D721Med (cell line): ENCODE data around the gene HOXD9.

Experiments used
- DNase-seq: peaks from one replicate; pipeline ENCODE4 v3.0.0; 2011; ENCODE audit warnings: low spot score; ENCODE audit not compliant: insufficient read length
- FAIRE-seq: peaks from 2 replicates; lab custom pipeline; 2011; peaks lifted over from hg19 to GRCh38; lab: Jason Lieb, UNC
- CTCF ChIP-seq: IDR thresholded peaks from 2 replicates; pipeline ENCODE4 v1.5.1; 2012; ENCODE audit warnings: mild to moderate bottlenecking, control low read depth; ENCODE audit not compliant: insufficient read depth; ENCODE audit errors: missing control alignments

The HOXD9 gene

DNA sequence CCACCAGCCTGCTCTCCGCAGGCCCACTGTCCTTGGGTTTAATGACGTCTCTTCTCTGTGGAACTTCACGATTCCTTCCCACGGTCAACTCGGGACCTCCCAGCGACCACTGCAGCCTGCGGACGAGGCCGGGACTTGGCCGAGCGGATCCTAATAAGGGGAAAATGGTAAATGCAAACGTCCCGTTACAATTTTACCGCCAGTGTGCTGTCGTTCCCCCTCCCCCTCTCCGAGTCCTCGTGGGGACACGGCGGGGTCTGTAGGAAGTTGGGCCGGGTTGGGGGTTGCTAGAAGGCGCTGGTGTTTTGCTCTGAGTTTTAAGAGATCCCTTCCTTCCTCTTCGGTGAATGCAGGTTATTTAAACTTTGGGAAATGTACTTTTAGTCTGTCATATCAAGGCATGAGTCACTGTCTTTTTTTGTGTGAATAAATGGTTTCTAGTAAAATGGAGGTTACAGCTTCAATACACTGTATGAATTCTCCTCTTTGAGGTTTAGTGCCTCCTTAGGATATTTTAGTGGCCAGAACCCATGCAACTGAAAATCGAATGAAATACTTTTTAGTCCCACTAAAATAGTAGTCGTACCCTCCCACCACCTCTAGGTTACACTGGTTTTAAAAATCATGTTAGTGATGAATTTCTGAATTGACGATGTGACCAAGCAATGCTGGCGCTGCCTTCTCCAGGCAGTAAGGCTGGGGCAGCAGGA is 13.2 kb upstream of the HOXD9 start:
- no peak for DNase-seq
- no peak for TF ChIP-seq CTCF
- FAIRE-seq, result no peak

DNA sequence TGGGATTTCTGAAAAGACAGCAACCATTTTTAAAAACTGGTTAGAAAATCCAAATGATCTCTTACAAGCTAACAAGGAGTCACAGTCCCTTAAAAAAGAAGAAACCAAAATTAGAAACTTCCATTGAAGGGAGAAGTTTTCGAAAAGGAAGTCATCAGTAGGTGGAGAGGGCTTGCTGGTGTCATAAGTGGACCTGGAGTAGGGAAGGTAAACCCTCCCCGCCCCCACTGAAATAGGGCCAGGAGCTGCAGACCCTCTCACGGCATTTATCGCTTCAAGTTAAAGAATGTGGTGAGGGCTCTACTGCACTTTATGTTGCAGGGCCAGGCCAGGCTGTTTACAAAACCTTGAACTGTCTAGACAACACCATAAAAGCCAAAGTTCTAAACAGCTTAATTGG is 12.6 kb upstream of the HOXD9 start:
- no peak for TF ChIP-seq CTCF
- DNase-seq (no peak), FAIRE-seq (no peak)

- TF ChIP-seq CTCF, result no peak
- no peak for DNase-seq
- FAIRE-seq, result no peak
These were observed 11.9 kb upstream of the HOXD9 start for GRCh38 chr2:176110415-176111308.

- DNase-seq, result no peak
- TF ChIP-seq CTCF, result peak; percentile 83
- no peak for FAIRE-seq
These were observed 11.2 kb upstream of the HOXD9 start for GRCh38 chr2:176111309-176111663.

DNA sequence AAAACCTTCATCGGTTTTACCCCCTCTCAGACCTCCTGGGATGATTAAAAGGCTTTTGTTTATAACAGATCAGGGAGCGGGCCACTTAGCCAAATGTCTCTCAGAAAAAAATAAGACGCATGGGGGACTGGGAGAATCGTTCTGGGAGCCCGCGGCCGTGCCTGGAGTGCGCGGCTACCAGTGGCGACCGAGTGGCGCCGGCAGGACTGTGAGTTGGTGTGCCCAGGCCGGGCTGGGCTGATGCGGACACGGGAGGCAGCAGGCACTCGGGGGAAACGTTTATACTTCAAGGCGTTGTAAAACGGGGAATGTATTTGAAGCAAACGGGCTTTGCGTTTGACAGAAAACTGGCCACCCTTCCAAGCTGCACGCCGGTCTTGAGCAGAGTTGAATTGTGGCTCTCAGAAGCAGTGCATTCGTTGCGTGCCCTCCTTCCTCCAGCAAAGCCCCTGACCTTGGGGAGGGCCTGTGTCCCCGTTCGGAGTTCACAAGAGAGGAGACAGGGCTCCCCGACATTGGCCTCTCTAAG is 10.6 kb upstream of the HOXD9 start:
- FAIRE-seq (no peak), DNase-seq (no peak)
- no peak for TF ChIP-seq CTCF

GRCh38 chr2:176112375-176113302 is 9.9 kb upstream of the HOXD9 start:
- no peak for FAIRE-seq
- TF ChIP-seq CTCF, result no peak
- no peak for DNase-seq
